D721Med (cell line): ENCODE results near the gene RAET1E.
"Not testable (repeated sequence)": the region's sequence is repeated elsewhere in the genome, so short reads cannot be mapped to it uniquely, and the experiment has no call there.

Experiments
- DNase-seq: peaks from one replicate; pipeline ENCODE4 v3.0.0; 2011; ENCODE audit warnings: low spot score; ENCODE audit not compliant: insufficient read length
- FAIRE-seq: peaks from 2 replicates; lab custom pipeline; 2011; peaks lifted over from hg19 to GRCh38; lab: Jason Lieb, UNC
- TF ChIP-seq, protein P1 (sequence below): IDR thresholded peaks from 2 replicates; pipeline ENCODE4 v1.5.1; 2012; ENCODE audit warnings: mild to moderate bottlenecking, control low read depth; ENCODE audit not compliant: insufficient read depth; ENCODE audit errors: missing control alignments

RAET1E gene

DNA sequence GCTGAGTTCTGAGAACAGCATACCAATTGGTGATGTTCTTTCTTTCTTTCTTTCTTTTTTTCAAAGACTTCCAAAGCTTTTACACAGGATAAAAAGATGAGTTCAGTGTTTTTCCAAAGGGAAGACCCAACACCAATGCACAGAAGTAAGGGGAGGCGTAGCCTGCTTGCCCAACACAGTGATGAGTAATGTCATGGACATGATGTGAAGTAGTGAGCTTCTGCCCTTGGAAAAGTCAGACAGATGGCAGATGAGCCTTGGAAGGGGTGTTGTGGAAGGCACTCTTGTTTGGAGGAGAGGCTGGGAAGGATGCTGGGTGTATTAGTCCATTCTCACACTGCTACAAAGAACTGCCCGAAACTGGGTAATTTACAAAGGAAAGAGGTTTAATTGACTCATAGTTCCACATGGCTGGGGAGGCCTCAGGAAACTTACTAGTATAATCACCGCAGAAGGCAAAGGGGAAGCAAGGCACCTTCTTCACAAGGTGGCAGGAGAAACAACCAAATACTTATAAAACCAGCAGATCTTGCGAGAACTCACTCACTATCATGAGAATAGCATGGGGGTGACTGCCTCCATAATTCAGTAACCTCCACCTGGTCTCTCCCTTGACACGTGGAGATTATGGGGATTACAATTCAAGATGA, 46.3 kb downstream of the RAET1E start:
- no peak for FAIRE-seq

DNA sequence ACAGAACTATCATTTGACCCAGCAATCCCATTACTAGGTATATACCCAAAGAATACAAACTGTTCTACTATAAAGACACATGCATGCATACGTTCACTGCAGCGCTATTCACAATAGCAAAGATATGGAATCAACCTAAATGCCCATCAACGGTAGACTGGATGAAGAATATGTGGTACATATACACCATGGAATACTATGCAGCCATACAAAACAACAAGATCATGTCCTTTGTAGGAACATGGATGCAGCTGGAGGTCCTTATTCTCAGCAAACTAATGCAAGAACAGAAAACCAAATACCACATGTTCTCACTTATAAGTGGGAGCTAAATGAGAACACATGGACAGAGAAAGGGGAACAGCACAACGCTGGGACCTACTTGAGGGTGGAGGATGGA, 49.6 kb downstream of the RAET1E start:
- not testable (repeated sequence) for DNase-seq, FAIRE-seq

More for the DNA sequence above, 46.3 kb downstream of the RAET1E start:
- DNase-seq, result no peak
- TF ChIP-seq, protein P1, sequence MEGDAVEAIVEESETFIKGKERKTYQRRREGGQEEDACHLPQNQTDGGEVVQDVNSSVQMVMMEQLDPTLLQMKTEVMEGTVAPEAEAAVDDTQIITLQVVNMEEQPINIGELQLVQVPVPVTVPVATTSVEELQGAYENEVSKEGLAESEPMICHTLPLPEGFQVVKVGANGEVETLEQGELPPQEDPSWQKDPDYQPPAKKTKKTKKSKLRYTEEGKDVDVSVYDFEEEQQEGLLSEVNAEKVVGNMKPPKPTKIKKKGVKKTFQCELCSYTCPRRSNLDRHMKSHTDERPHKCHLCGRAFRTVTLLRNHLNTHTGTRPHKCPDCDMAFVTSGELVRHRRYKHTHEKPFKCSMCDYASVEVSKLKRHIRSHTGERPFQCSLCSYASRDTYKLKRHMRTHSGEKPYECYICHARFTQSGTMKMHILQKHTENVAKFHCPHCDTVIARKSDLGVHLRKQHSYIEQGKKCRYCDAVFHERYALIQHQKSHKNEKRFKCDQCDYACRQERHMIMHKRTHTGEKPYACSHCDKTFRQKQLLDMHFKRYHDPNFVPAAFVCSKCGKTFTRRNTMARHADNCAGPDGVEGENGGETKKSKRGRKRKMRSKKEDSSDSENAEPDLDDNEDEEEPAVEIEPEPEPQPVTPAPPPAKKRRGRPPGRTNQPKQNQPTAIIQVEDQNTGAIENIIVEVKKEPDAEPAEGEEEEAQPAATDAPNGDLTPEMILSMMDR, result no peak
